CD4-positive, alpha-beta T cell (primary cell): ENCODE measurements around the gene MAP3K1. TPM values are rescaled to one million over a fixed set of nuclear protein-coding genes. Genes with fewer than 3 reads are reported as not detected.

Experiments used
- ATAC-seq: fragments of 200-7000 bp; cut with Tn5 transposase; one replicate; pipeline ENCODE4 v1.10.0; 2022; ENCODE audit warnings: mild to moderate bottlenecking; ENCODE audit not compliant: poor library complexity
- CTCF ChIA-PET: fragments of 350-600 bp; sonication (Branson Sonifier 250); formaldehyde crosslinking; loops from one replicate; lab custom pipeline; 2021; ENCODE audit warnings: antibody characterized with exemption, inconsistent platforms; lab: Charles Lee
- POLR2A ChIA-PET: fragments of 350-600 bp; sonication (Branson Sonifier 250); formaldehyde crosslinking; loops from one replicate; lab custom pipeline; 2021; ENCODE audit warnings: antibody characterized with exemption, inconsistent platforms; lab: Charles Lee
- DNase-seq, 14 experiments: peaks; one replicate each; pipeline ENCODE4 v3.0.0-alpha.2; 2013 to 2020; ENCODE audit warnings: mixed read lengths in 2 of 14
- H3K27ac ChIP-seq, 2 donors: one replicate each; pipeline versions ENCODE4 v1.5.1 to v1.7.0; 2013; ENCODE audit warnings: low read length in 2 of 2, low read depth in 1 of 2, mild to moderate bottlenecking in 1 of 2
- H3K27me3 ChIP-seq, 2 experiments: 1 replicate in 1 of 2; 2 replicates in 1 of 2; pipeline versions ENCODE4 v1.6.1 to v1.7.0; 2013; ENCODE audit warnings: low read length in 2 of 2, control low read depth in 1 of 2, mild to moderate bottlenecking in 1 of 2, moderate library complexity in 1 of 2; ENCODE audit not compliant: insufficient read depth in 2 of 2, control insufficient read depth in 1 of 2
- H3K36me3 ChIP-seq: one replicate; pipeline ENCODE4 v1.6.1; 2013; ENCODE audit warnings: low read length, control low read depth; ENCODE audit not compliant: insufficient read depth
- H3K4me1 ChIP-seq: one replicate; pipeline ENCODE4 v1.6.1; 2013; ENCODE audit warnings: low read length, control low read depth; ENCODE audit not compliant: insufficient read depth
- H3K4me3 ChIP-seq: one replicate; pipeline ENCODE4 v1.5.1; 2013; ENCODE audit warnings: mild to moderate bottlenecking, low read length, moderate library complexity
- H3K9me3 ChIP-seq, 2 experiments: 1 replicate in 1 of 2; 2 replicates in 1 of 2; pipeline versions ENCODE4 v1.6.1 to v1.7.0; 2013; ENCODE audit warnings: low read length in 2 of 2, mild to moderate bottlenecking in 2 of 2, control low read depth in 1 of 2, moderate library complexity in 1 of 2; ENCODE audit not compliant: control insufficient read depth in 1 of 2, insufficient read depth in 1 of 2
- H3K27ac Mint-ChIP-seq: one replicate; pipeline ENCODE4 v1.8.0; 2020; ENCODE audit warnings: mixed read lengths
- H3K27me3 Mint-ChIP-seq: one replicate; pipeline ENCODE4 v1.8.0; 2021; ENCODE audit warnings: mixed read lengths
- H3K36me3 Mint-ChIP-seq: one replicate; pipeline ENCODE4 v1.8.0; 2021; ENCODE audit warnings: low read depth, mixed read lengths
- H3K4me1 Mint-ChIP-seq: one replicate; pipeline ENCODE4 v1.8.0; 2021; ENCODE audit warnings: low read depth, mixed read lengths
- H3K4me3 Mint-ChIP-seq: one replicate; pipeline ENCODE4 v1.8.0; 2020; ENCODE audit warnings: mild to moderate bottlenecking, mixed read lengths
- H3K9me3 Mint-ChIP-seq: one replicate; pipeline ENCODE4 v1.8.0; 2020; ENCODE audit warnings: mixed read lengths
- intact Hi-C, 2 experiments: fragments of 100-400 bp; cut with DNase I in 1 of 2; cut with micrococcal nuclease in 1 of 2; formaldehyde crosslinking; loops; one replicate each; pipeline versions ENCODE4 v1.15.1 to v1.9.0; 2023 to 2025; cut with DNase I, micrococcal nuclease
- total RNA-seq, 174 experiments: library from RNA in 2 of 174; stranded (reverse) in 2 of 174; gene quantifications; one replicate each; pipeline ENCODE4 v1.2.3 and lab custom pipeline; 2021 to 2026
- TF ChIP-seq, protein P1 (sequence below): fragments of 200-600 bp; IDR thresholded peaks from one replicate; pipeline ENCODE4 v1.8.0; 2022; ENCODE audit warnings: antibody characterized with exemption, mild to moderate bottlenecking

MAP3K1 gene
- total RNA-seq, 2 experiments from 2014 or later, result 59.4 to 62.5 TPM

- no peaks in the 10 kb centered on the region for H3K27me3 Mint-ChIP-seq
- TF ChIP-seq, protein P1, sequence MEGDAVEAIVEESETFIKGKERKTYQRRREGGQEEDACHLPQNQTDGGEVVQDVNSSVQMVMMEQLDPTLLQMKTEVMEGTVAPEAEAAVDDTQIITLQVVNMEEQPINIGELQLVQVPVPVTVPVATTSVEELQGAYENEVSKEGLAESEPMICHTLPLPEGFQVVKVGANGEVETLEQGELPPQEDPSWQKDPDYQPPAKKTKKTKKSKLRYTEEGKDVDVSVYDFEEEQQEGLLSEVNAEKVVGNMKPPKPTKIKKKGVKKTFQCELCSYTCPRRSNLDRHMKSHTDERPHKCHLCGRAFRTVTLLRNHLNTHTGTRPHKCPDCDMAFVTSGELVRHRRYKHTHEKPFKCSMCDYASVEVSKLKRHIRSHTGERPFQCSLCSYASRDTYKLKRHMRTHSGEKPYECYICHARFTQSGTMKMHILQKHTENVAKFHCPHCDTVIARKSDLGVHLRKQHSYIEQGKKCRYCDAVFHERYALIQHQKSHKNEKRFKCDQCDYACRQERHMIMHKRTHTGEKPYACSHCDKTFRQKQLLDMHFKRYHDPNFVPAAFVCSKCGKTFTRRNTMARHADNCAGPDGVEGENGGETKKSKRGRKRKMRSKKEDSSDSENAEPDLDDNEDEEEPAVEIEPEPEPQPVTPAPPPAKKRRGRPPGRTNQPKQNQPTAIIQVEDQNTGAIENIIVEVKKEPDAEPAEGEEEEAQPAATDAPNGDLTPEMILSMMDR, result no peak
- intact Hi-C loops, result no loop called here
- H3K9me3 ChIP-seq, result no peaks in the 10 kb centered on the region
- CTCF ChIA-PET, result interaction anchor here (0.6 kb wide), 1 partner anchor 276 kb away, joined by 3 read pairs; no protein-coding TSS in a partner anchor
- H3K4me3 Mint-ChIP-seq, result no peak overlapping the region
- no peak overlapping the region for H3K27ac Mint-ChIP-seq
- DNase-seq (no peak), ATAC-seq (no peak)
- H3K36me3 Mint-ChIP-seq, result no peaks in the 10 kb centered on the region
- peaks cover 6% of the 10 kb centered on the region for H3K4me1 ChIP-seq
- no peaks in the 10 kb centered on the region for H3K36me3 ChIP-seq
- H3K4me3 ChIP-seq, result no peak overlapping the region
- H3K27me3 ChIP-seq, result no peaks in the 10 kb centered on the region
- H3K27ac ChIP-seq, result no peak overlapping the region
- H3K4me1 Mint-ChIP-seq, result peaks cover 11% of the 10 kb centered on the region
- POLR2A ChIA-PET, result interaction anchor here (0.8 to 1.0 kb wide), 2 partner anchors 64 to 508 kb away, joined by 4 read pairs; no protein-coding TSS in a partner anchor
- no peaks in the 10 kb centered on the region for H3K9me3 Mint-ChIP-seq
Observed at GRCh38 chr5:56800186-56800585, 15.2 kb upstream of the MAP3K1 start.

DNA sequence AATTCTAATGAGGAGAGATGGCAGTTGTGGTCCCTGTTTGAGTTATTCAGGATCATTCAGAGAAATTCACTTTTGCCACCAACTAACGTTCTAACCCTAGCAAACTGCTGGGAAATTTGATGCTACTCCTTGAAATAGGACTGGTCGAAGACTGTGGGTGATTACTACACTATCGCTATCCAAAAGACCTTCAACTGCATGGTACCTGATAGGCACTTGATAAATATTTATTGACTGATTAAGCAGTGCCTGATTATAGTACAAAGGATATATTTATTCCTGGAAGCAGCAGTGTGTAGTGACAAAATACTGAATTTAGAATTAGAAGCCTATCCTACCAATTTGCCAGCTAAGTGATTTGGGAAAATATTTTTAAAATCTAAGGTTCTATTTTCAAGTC is 14.1 kb upstream of the MAP3K1 start:
- Mint-ChIP-seq H3K4me3 (no peak overlapping the region), H3K4me1 (peaks cover 11% of the 10 kb centered on the region), H3K27me3 (no peaks in the 10 kb centered on the region), H3K36me3 (no peaks in the 10 kb centered on the region), H3K9me3 (no peaks in the 10 kb centered on the region), H3K27ac (no peak overlapping the region)
- ChIA-PET CTCF (no interaction called here), POLR2A (no interaction called here)
- TF ChIP-seq, protein P1, result no peak
- no peaks in the 10 kb centered on the region for H3K27me3 ChIP-seq
- no peak for DNase-seq
- H3K4me3 ChIP-seq, result no peak overlapping the region
- no peak for ATAC-seq
- H3K36me3 ChIP-seq, result no peaks in the 10 kb centered on the region
- peaks cover 6% of the 10 kb centered on the region for H3K4me1 ChIP-seq
- intact Hi-C loops, result no loop called here
- no peak overlapping the region for H3K27ac ChIP-seq
- no peaks in the 10 kb centered on the region for H3K9me3 ChIP-seq

DNA sequence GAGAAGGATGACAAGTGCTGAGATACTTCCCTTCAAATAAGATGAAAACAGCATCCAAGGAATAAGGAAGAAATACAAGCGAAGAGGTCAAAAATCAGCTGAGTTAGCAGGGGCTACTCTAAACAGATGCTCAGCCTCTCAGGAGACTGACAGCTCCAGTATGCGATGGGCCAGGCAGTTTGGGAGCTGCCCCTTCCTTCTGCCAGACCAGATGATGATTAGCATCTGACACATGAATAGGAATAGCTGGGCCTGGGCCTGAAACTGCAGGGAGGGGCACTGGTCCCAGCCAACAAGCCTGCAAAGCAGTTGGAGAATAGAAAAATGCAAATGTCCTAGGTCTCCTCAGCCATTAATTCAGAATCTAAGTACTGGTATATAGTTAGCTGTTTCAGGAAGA is 13.1 kb upstream of the MAP3K1 start:
- Mint-ChIP-seq H3K4me3 (no peak overlapping the region), H3K27ac (no peak overlapping the region), H3K4me1 (peaks cover 11% of the 10 kb centered on the region), H3K36me3 (no peaks in the 10 kb centered on the region), H3K27me3 (no peaks in the 10 kb centered on the region), H3K9me3 (no peaks in the 10 kb centered on the region)
- TF ChIP-seq, protein P1, result no peak
- H3K36me3 ChIP-seq, result no peaks in the 10 kb centered on the region
- H3K4me3 ChIP-seq, result no peak overlapping the region
- POLR2A ChIA-PET, result interaction anchor here (0.7 kb wide), 1 partner anchor 185 kb away, joined by 3 read pairs; no protein-coding TSS in a partner anchor
- no peak overlapping the region for H3K27ac ChIP-seq
- intact Hi-C loops, result no loop called here
- no peak for DNase-seq
- no peaks in the 10 kb centered on the region for H3K9me3 ChIP-seq
- peaks cover 6% of the 10 kb centered on the region for H3K4me1 ChIP-seq
- CTCF ChIA-PET, result interaction anchor here (0.6 kb wide), 1 partner anchor 866 kb away, joined by 3 read pairs; no protein-coding TSS in a partner anchor
- ATAC-seq, result no peak
- no peaks in the 10 kb centered on the region for H3K27me3 ChIP-seq
